CD4-positive, alpha-beta T cell treated with Interleukin-6 at 100 ng/mL for 8 hours (primary cell): ENCODE results near the gene EXOC4.
"Not testable (repeated sequence)": the region's sequence is repeated elsewhere in the genome, so short reads cannot be mapped to it uniquely, and the experiment has no call there.

Experiments
- DNase-seq: peaks from one replicate; pipeline ENCODE4 v3.0.0-alpha.2; 2020; ENCODE audit warnings: mixed read lengths, low spot score

Gene EXOC4

DNA sequence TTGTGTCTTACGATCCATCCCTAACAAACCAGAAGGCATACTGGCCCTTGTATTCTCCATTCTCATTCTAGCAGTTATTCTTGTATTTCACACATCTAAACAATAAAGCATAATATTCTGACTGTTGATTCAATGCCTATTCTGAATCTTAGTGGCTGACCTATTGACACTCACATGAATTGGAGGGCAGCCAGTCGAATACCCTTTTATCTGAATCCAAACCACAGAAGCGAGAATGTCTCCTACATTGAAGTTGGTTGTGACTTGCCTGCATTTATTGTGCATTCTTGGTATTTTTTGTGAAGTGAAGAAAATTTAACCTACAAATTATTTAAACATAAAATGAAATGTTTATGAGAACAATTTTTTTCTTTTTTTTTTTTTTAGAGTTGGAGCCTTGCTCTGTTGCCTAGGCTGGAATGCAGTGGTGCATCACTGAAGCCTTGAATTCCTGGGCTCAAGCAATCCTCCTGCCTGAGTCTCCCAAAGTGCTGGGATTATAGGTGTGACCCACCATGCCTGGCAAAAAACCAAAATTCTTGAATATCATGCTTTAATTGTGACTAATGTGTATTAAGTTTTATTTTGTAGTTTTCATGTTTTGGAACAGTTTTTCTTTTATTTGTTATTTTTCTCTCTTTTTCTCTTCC is 22.7 kb downstream of the EXOC4 start:
- no peak for DNase-seq

DNA sequence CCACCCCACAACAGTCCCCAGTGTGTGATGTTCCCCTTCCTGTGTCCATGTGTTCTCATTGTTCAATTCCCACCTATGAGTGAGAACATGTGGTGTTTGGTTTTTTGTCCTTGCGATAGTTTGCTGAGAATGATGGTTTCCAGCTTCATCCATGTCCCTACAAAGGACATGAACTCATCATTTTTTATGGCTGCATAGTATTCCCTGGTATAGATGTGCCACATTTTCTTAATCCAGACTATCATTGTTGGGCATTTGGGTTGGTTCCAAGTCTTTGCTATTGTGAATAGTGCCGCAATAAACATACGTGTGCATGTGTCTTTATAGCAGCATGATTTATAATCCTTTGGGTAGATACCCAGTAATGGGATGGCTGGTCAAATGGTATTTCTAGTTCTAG is 26.1 kb downstream of the EXOC4 start:
- not testable (repeated sequence) for DNase-seq

DNA sequence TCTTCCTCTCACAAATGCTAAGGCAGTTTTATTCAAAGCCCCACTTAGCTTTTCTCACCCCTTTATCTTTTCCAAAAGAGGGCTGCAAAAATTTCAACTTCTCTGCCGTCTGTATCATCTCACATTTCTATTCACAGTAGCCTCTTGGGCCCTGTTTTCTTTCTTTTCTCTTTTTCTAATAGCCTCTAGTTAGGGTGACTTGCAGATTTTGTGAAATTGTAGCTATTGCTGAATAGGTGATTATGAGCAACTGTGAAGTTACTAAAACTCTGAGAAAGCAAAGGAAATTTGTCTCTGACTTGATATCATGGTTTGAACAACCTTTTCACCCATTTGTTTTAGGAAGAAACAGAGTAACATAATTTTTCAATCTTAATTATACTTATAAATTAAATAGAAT is 29.2 kb downstream of the EXOC4 start:
- no peak for DNase-seq

DNA sequence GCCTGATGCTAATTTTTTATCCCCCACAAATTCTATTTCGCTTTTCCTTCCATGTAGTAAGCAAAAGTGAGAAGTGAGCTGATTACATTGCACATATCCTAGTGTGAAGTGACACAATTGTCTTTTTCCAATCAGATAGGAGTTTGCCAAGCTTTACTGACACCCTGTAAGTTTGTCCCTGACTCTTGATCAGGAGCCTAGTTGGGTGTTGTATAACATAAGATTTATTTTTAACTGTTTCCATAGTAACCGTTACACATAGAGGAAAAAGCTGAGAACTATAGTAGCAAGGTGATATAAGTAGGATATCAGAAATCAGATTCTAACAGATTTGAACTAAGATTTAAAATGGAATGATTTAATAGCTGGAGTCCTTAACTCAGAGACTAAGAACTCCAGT is 31.2 kb downstream of the EXOC4 start:
- DNase-seq, result no peak

DNA sequence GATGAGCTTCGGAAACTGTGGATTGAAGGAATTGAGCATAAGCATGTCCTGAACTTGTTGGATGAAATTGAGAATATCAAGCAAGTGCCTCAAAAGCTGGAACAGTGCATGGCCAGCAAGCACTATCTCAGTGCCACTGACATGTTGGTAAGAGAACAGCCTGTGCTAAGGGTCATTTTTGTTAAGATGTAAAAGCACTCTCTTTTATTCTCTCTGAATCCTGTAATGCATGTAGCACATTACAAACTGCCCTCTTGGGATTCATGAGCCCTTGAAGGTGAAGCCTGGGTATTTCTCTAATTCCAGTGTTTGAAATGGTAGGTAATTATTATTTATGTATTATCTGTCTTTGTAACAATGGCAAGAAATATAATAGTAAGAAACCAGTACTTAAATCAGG is 36.1 kb downstream of the EXOC4 start:
- DNase-seq, result no peak

DNA sequence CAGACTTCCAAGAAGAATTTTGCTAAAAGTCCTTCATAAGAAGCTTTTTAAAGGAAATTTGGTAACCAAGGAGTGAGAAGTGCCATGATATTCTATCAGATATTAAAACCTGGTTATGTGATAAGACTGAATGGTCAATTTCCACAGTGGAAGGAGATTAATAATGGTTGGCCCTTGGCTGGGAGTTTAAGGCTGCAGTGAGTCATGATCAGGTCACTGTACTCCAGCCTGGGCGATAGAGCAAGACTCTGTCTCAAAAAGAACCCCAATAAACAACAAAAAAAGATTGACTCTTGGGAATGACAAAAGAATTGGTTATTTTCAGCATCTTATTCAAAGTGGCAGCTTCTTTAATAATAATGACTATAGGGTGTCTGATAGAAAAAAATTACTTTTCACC is 37.2 kb downstream of the EXOC4 start:
- no peak for DNase-seq

DNA sequence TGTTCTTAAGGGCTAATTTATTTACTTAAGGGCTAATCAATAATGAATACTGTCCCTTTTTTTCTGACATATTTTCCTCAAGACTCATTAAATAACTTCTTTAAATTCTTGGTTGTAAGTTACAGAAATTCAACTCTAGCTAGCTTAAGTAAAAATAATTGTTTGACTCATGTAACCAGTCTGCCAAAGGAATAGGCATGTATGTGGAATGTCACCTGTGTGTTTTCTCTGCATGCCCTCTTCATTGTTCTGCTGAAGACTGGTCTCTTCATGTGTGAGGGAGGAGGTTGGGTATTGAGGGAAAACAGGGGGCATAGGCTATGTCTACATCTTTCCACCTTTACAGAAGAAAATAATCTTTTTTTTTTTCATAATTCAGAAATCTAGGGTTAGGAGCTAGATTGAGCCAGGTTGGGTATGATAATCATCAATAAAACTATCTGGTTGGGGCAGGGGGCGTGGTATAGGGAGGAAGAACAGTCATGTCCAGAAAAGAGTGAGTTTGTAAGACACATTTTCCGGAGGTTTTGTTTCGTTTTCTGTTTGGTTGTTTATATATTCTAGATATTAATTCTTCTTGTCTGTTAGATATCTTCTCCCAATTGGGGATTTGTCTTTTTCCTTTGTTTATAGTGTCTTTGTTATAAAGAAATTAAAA is 37.9 kb downstream of the EXOC4 start:
- DNase-seq, result no peak

DNA sequence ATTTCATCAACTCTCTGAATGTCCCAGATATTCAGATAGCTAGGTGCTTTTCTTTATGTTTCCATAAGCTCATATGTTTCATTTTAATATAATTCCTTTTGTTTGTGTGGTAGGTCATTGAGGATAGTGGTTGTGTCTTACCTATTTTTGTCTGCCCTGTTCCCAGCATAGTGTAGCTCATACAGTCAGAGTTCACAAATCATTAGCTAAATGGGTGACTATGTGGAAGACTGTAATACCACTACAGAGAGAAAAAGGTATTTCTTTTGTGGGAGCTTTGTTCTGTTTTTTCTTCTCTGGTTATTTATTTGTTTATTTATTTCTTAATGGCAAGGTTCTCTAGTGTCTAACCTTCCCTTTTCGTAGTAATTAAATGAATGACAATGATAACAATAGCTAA is 39.8 kb downstream of the EXOC4 start:
- no peak for DNase-seq

DNA sequence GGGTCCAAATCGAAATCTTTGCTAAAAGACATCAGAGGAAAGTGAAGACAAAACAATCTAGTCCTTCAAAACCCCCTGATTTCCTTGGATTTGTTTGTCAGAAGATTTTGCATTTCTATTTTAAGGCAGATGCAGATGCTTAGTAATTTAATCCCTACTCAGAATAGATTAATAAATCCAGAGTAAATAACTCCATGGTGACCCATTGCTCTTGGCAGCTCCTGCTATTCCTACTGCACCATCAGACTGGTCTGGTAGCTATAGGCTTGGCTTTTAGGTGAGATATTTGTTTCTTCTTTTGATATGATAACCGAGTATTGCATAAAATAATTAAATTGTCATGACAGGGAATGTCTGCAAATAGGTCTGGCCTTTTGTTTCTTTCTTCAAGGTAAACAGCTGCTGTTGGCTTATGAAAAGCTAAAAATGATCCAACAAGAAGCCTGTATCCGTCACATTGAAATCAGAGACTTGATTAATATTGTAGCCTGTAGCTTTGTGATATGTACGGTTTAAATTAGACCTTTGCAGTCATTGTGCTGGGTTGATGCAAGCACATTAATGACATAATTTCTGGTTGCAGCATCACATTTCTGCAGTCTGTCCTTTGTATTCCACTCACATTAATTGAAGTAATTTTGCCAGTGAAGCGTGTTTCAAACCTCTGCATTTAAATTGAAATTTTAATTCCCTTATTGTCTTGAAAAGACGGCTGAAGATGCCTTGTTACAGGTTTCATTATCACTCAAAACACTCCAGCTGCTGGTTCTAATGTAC is 40.7 kb downstream of the EXOC4 start:
- DNase-seq, result no peak

DNA sequence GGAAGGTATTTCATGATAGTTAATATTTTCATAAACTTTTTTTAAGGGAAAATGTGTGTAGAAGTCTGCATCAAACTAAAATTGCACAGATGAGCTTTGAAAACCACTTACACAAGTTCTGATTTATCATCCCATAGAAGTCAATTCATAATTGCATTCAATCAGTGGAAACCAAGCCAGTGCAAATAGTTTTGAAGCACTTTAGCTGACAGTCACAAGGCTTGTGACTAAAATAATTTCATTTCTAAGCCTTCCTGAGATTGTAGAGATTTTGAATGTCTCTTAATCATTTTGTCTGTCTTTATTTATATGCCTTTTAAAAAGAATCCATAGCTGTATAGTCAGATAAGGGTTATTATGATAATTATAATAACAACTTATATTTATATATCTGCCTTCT is 41.4 kb downstream of the EXOC4 start:
- DNase-seq, result no peak

DNA sequence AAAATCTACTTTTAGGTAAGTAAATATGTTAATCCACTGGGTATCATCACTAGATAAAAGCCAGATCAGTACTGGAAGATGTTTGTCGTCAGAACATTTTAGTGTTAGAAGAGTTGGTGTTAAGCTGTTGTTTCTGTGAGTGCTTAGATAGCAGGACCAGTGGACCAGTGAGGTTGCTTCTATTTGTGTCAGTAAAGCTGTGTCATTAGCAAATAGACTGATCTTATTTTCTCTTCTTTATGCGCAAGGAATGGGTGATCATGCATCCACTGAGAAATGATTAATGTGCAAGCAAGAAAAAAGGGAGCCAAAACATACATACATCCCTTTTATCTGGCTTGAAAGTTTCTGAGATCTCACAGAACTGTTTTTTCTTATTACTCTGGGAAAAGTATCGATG is 42.6 kb downstream of the EXOC4 start:
- no peak for DNase-seq

DNA sequence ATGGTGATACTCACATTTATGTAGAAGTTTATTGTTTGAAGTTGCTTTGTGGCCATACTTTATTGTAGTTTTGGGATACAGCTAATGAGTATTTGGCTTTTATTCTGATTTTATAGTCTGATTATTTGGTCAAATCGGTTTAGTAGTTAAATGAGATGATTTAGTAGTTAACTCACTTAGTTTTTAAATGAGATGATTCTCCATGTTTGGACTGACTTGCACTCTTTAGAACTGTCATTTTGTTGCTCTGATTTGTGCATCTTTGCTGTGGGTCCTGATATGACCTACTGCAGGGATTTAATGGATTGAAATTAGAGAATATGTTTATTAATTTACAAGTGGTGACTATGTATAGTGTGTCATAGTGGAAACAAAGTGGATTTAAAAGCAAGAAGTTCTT is 44.2 kb downstream of the EXOC4 start:
- DNase-seq, result no peak

DNA sequence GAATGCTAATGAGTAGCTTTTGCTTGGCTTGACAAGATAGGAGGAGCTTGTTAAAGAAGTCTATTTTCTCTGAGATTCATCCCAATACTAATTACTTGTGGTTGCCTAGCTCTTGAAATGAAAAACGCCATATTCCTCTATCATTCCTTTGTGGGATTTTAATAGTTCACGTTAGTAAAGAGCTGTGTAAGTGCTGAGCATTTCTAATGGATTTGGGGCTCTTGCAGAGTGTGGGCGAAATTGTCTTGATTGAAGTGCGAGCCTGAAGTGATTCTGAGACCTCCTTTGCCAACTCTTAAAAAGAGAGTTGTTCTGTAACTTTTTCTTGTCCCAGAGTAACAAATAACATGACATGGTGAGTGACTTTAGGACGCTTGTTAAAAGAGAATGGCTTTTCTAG is 45.2 kb downstream of the EXOC4 start:
- no peak for DNase-seq

DNA sequence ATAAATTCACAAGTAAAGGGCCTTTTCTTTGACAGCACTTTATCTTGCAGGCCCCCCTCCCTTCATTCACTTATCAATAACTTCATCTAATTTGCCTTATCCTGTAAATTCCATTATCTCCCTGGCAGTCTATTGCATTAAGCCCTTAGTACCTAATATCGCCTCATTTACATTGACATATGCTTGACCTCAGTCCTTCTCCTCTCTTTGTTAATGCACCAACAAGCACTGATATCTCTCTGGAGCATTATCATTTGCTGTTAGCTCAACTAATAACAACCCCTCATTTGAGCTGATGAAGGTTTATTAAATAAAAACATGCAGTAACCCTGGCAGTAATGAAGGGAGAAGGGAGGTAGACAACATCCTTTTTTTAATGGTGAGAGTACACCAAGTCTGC is 46.8 kb downstream of the EXOC4 start:
- DNase-seq, result no peak

DNA sequence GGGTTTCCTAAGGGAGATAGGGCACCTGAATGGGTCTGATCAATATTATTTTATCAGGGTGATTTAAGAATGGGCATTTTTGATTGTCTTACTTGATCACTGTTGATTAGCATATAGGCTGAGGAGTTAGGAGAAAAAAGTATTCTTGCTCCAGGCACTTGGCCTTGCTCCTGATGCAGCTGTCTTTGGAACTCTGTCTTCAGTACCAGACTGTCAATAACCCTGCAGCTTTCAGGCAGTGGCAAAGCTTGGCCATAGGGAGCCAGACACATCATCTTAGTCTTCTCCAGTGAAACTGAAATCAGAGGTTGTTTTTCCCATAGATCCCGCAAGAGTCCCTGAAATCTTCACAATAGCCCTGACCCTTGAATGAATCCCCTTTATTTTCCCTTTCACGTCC is 47.2 kb downstream of the EXOC4 start:
- no peak for DNase-seq

DNA sequence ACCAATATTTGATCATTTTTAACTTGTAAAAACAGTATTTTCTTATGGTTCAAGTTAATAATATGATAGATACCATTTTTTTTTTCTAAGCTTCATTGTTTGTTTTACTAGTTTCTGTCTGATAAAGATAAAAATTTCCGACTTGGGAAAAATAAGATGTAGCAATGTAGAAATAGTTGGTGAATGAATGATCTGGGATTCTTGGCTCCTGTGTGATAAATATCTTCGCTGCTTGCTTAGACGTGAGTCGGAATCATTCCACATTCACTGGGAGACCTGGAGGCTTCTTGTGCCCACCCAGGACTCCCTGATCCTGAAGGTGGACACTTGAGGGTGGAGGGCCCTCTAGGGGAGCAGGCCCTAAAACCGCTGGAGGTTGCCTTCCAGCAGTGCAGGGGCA is 47.9 kb downstream of the EXOC4 start:
- no peak for DNase-seq

DNA sequence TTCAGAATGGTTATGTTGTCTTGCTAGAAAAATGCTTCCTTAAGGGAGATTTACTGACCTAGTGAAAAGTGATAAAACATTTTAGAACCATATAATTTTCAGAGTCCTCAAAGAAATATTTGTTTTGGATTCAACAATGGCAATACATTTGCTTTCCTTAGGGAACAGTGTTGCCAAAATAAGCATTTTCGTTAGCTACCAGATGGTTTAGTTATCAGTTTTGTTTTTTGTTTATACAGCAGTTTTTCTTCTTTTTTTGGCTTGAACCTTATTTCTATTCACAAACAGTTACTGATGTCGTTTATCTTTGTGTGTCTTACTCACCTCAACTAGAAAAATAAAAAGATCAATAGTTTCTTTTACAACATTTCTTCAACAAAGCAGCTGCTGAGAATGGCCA is 48.6 kb downstream of the EXOC4 start:
- DNase-seq, result no peak

DNA sequence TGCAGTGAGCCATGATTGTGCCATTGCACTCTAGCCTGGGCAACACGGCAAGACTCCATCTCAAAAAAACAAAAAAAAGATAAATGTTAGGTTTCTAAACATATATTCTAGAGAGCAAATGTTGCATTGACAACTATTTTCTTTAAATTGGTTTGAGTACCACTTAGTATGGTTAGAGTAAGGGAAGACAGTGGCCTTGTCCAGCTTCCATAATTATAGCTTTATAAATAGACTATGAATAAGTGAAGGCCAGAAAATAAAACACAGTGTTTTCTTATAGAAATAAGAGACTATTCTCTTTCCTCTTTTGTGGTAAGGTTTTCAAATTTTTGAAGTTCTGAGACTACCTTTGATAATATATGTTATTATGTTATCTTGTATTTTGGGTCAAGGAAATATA is 50.5 kb downstream of the EXOC4 start:
- DNase-seq, result no peak

DNA sequence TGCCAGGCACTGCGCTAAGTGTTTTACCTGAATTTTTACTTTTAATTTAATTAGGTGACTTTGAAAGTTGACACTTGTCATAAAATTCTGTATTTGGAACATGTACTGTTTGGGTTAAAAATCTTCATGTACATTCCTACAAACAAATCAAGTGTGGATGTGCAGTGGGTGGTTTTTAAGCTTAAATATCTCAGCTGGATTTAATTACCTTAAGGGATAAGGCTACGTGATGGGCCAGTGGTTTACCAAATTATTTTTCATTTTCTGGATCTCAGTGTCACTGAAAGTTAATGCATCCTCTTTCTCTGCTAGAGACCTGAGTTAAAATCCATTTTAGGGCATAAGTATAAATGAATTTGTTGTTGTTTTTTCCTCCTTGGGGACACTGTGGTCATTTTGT is 51.1 kb downstream of the EXOC4 start:
- no peak for DNase-seq

DNA sequence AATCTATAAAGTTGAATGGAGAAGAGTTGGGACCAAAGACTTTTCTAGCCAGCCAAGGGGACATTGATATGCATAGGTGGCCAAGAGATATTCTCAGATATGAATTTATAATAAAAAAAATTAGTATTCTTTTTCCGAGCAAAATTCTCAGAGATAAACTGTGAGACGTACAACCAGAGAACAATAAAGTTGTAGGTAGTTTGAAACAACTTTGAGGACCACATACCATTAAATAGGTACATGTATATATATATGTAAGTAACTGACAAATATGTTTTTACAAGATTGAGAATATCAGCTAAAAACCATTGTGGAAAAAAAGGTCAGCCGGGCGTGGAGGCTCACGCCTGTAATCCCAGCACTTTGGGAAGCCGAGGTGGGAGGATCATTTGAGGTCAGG is 56.5 kb downstream of the EXOC4 start:
- DNase-seq, result no peak

DNA sequence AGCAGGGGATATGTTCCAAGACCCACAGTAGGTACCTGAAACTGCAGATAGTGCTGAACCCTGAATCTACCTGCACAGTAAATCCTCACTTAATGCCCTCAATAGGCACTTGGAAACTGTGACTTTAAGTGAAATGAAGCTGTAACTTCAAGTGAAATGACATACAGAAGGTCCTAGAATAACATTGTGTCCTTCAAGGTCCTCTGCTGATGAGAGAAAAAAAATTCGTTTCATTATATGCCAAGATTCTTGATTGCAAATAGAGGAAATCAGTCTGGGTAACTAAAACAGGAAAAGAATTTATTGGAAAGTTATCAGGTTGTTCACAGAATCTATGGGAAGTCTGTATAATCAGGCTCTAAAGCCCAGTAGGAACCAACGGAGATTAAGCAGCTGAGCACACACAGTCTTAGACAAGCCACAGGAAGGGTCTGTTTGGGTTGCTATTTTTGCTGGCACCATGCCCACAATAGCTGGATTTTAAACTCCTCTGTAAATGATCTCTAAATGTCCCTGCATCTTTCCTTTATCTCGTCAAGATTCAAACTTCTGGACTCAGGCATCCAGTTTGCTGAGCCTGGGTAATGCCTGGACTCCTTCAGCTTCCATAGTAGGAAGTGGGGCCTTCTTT is 57.5 kb downstream of the EXOC4 start:
- no peak for DNase-seq

DNA sequence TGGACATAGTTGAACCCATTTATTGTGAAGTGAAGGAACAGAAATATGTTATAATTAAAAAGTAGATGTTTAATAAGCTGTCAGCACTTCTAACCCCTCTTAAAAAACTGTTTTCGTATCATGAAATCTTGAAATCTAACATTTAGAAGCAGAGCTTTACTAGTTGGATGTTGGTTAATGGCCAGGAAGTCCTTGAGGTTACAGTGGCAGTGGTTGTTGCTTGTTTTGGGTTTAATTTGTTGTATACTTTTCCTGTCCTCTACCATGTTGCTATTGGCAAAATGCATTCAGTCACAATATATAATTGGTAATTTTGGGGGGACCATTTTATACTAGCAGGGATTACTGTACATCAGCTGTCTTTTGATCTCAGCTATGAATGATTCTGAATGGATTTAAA is 60.7 kb downstream of the EXOC4 start:
- DNase-seq, result no peak

DNA sequence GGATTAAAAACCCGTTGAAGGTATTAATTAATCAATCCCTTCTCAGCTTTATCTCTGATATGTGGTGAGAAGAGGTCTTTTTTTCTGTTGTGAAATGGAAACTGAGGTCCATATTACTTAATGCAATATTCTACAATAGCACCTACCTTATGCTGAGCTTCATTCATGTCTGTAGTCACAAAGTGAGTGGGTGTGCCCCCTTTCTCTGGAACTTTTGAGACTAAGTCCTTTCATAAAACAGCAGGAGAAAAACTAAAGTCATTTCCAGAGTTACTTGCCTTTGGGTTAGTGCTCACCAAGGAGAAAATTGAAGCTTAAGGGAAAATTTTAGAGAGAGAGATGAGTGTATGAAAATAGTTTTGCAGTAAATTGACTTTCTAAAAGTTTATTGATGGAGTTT is 61.2 kb downstream of the EXOC4 start:
- no peak for DNase-seq
